ENCODE results near the gene ZRANB3. TPM values are rescaled to one million over a fixed set of nuclear protein-coding genes. Genes with fewer than 3 reads are reported as not detected.
"Not testable (repeated sequence)": the region's sequence is repeated elsewhere in the genome, so short reads cannot be mapped to it uniquely, and the experiment has no call there.

ZRANB3 gene
- total and polyA plus RNA-seq, 10 donors = 2.2 to 11.1 (median 6.9) TPM

- no peak for DNase-seq
- no peak for TF ChIP-seq POLR2AphosphoS5 (IDR thresholded peaks at IDR 0.05)
- no peak for TF ChIP-seq POLR2A (IDR thresholded peaks at IDR 0.05)
- TF ChIP-seq CTCF (IDR thresholded peaks at IDR 0.05 in 8 of 11, conservative IDR thresholded peaks at IDR 0.05 in 3 of 11) = no peak
- Histone ChIP-seq H3K4me3 (no peak overlapping the region), H3K27me3 (replicated peaks in 1 of 7) (no peaks in the 10 kb centered on the region), H3K9me3 (peaks cover 0 to 51% (median 42%) of the 10 kb centered on the region in 8 donors), H3K4me1 (no peaks in the 10 kb centered on the region), H3K27ac (no peak overlapping the region), H3K36me3 (no peaks in the 10 kb centered on the region)
- intact Hi-C loops (cut with DNase I; ENCODE audit: low total_unique reads) = no loop called here
- 89 to 97% (median 90%) methylated on average over 5 of the region's 5 CpGs for WGBS, 5 donors
Observed at GRCh38 chr2:135510577-135510976, 20.4 kb downstream of the ZRANB3 start.

GRCh38 chr2:135504811-135505210 lies 26.2 kb downstream of the ZRANB3 start:
- no peak for DNase-seq
- TF ChIP-seq CTCF (IDR thresholded peaks at IDR 0.05 in 8 of 11, conservative IDR thresholded peaks at IDR 0.05 in 3 of 11) (no peak), POLR2AphosphoS5 (IDR thresholded peaks at IDR 0.05) (no peak), POLR2A (IDR thresholded peaks at IDR 0.05) (no peak)
- H3K27me3 ChIP-seq (replicated peaks in 1 of 7) = no peaks in the 10 kb centered on the region
- 77 to 91% (median 88%) methylated on average over 1 of the region's 1 CpG for WGBS, 5 donors
- no peaks in the 10 kb centered on the region for H3K4me1 ChIP-seq
- H3K9me3 ChIP-seq = peaks cover 0 to 20% (median 6%) of the 10 kb centered on the region in 8 donors
- peaks cover 0 to 30% (median 0%) of the 10 kb centered on the region in 6 donors for H3K36me3 ChIP-seq
- intact Hi-C loops (cut with DNase I; ENCODE audit: low total_unique reads) = no loop called here
- H3K4me3 ChIP-seq = no peak overlapping the region
- H3K27ac ChIP-seq = no peak overlapping the region

GRCh38 chr2:135498588-135498987 lies 32.4 kb downstream of the ZRANB3 start:
- 96 to 97% (median 97%) methylated on average over 7 of the region's 7 CpGs for WGBS, 5 donors
- intact Hi-C loops (cut with DNase I; ENCODE audit: low total_unique reads); DNase-seq; H3K4me3 ChIP-seq; H3K4me1 ChIP-seq; H3K27me3 ChIP-seq (replicated peaks in 1 of 7); H3K27ac ChIP-seq: not testable (repeated sequence)
- peaks cover 0 to 47% (median 0%) of the 10 kb centered on the region in 6 donors for H3K36me3 ChIP-seq
- peaks cover 9 to 53% (median 33%) of the 10 kb centered on the region in 8 donors for H3K9me3 ChIP-seq

GRCh38 chr2:135494917-135495316 lies 36.1 kb downstream of the ZRANB3 start:
- no peak for DNase-seq
- Histone ChIP-seq H3K4me3 (no peak overlapping the region), H3K36me3 (peaks cover 0 to 25% (median 0%) of the 10 kb centered on the region in 6 donors), H3K4me1 (no peaks in the 10 kb centered on the region), H3K27ac (no peak overlapping the region), H3K27me3 (replicated peaks in 1 of 7) (no peaks in the 10 kb centered on the region), H3K9me3 (peaks cover 9 to 35% (median 28%) of the 10 kb centered on the region in 8 donors)
- intact Hi-C loops (cut with DNase I; ENCODE audit: low total_unique reads) = no loop called here
- TF ChIP-seq POLR2AphosphoS5 (IDR thresholded peaks at IDR 0.05) (no peak), POLR2A (IDR thresholded peaks at IDR 0.05) (no peak), CTCF (IDR thresholded peaks at IDR 0.05 in 8 of 11, conservative IDR thresholded peaks at IDR 0.05 in 3 of 11) (no peak)
- 87 to 99% (median 90%) methylated on average over 2 of the region's 2 CpGs for WGBS, 5 donors

- DNase-seq = no peak
- 88 to 95% (median 93%) methylated on average over 1 of the region's 1 CpG for WGBS, 5 donors
- peaks cover 8 to 31% (median 24%) of the 10 kb centered on the region in 8 donors for H3K9me3 ChIP-seq
- TF ChIP-seq POLR2AphosphoS5 (IDR thresholded peaks at IDR 0.05) = no peak
- TF ChIP-seq CTCF (IDR thresholded peaks at IDR 0.05 in 8 of 11, conservative IDR thresholded peaks at IDR 0.05 in 3 of 11) = no peak
- TF ChIP-seq POLR2A (IDR thresholded peaks at IDR 0.05) = no peak
- no peaks in the 10 kb centered on the region for H3K4me1 ChIP-seq
- intact Hi-C loops (cut with DNase I; ENCODE audit: low total_unique reads) = no loop called here
- no peak overlapping the region for H3K4me3 ChIP-seq
- no peaks in the 10 kb centered on the region for H3K27me3 ChIP-seq (replicated peaks in 1 of 7)
- no peak overlapping the region for H3K27ac ChIP-seq
- H3K36me3 ChIP-seq = peaks cover 0 to 21% (median 0%) of the 10 kb centered on the region in 6 donors
Observed at GRCh38 chr2:135494503-135494902, 36.5 kb downstream of the ZRANB3 start.

Data from spleen (tissue), 11 donors.